ENCODE measurements around the gene PLCB3. TPM values are rescaled to one million over a fixed set of nuclear protein-coding genes. Genes with fewer than 3 reads are reported as not detected.
A peak's percentile ranks its signal among the peaks of the same experiment; 100 is the strongest.

Gene PLCB3
- total and polyA plus RNA-seq, 2 of the 13 experiments (the other 11 are each of a cell fraction or from before 2014, with no cell fraction given) = 7.5 to 13.8 TPM

DNA sequence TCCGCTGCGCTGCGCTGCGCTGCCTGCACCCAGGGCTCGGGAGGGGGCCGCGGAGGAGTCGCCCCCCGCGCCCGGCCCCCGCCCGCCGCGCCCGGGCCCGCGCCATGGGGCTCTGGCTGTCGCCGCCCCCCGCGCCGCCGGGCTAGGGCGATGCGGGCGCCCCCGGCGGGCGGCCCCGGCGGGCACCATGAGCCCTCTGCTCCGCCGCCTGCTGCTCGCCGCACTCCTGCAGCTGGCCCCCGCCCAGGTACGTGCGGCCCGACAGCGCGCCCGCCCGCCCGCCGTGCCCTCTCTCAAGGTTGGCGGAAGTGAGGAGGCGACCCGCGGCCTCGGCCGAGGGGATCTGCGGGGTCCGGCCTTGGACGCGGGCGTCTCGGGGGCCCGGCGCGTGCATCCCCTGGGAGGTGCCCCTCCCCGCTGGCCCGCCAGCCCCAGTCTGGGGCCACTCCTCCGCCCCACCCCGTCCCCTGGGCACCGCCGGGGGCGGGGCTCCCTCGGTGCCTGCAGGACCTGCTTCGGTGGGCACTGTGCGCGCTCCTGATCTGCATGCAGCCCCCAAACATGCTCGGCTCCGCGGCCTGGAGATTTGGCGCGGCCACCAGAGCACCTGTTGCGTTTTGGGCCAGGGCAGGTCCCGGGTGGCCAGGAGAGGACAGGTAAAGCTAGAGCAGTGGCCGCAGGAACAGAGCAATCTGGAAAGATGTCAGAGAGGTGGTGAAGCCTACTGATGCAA, 16.5 kb upstream of the PLCB3 start (continued):
- TF ChIP-seq, protein P1, sequence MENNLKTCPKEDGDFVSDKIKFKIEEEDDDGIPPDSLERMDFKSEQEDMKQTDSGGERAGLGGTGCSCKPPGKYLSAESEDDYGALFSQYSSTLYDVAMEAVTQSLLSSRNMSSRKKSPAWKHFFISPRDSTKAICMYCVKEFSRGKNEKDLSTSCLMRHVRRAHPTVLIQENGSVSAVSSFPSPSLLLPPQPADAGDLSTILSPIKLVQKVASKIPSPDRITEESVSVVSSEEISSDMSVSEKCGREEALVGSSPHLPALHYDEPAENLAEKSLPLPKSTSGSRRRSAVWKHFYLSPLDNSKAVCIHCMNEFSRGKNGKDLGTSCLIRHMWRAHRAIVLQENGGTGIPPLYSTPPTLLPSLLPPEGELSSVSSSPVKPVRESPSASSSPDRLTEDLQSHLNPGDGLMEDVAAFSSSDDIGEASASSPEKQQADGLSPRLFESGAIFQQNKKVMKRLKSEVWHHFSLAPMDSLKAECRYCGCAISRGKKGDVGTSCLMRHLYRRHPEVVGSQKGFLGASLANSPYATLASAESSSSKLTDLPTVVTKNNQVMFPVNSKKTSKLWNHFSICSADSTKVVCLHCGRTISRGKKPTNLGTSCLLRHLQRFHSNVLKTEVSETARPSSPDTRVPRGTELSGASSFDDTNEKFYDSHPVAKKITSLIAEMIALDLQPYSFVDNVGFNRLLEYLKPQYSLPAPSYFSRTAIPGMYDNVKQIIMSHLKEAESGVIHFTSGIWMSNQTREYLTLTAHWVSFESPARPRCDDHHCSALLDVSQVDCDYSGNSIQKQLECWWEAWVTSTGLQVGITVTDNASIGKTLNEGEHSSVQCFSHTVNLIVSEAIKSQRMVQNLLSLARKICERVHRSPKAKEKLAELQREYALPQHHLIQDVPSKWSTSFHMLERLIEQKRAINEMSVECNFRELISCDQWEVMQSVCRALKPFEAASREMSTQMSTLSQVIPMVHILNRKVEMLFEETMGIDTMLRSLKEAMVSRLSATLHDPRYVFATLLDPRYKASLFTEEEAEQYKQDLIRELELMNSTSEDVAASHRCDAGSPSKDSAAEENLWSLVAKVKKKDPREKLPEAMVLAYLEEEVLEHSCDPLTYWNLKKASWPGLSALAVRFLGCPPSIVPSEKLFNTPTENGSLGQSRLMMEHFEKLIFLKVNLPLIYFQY (CRISPR knock-in tag; IDR thresholded peaks at IDR 0.05; ENCODE audit: borderline replicate concordance) = peak; percentile 32; the same call in 1 of the 2 replicates
- TF ChIP-seq ZBTB7A (CRISPR knock-in tag; IDR thresholded peaks at IDR 0.05) (peak; percentile 78), PITX1 (CRISPR knock-in tag; IDR thresholded peaks at IDR 0.05) (no peak), ZSCAN20 (CRISPR knock-in tag; IDR thresholded peaks at IDR 0.05; ENCODE audit: borderline replicate concordance) (no peak), SRY (CRISPR knock-in tag; IDR thresholded peaks at IDR 0.05) (no peak), ZFP1 (CRISPR knock-in tag; IDR thresholded peaks at IDR 0.05) (no peak), CREM (IDR thresholded peaks at IDR 0.05) (no peak), CREM (CRISPR knock-in tag; IDR thresholded peaks at IDR 0.05) (no peak), ZNF30 (CRISPR knock-in tag; IDR thresholded peaks at IDR 0.05) (no peak), ZNF337 (CRISPR knock-in tag; IDR thresholded peaks at IDR 0.05; ENCODE audit: borderline replicate concordance, low read depth) (no peak)
- TF ChIP-seq, protein P2, sequence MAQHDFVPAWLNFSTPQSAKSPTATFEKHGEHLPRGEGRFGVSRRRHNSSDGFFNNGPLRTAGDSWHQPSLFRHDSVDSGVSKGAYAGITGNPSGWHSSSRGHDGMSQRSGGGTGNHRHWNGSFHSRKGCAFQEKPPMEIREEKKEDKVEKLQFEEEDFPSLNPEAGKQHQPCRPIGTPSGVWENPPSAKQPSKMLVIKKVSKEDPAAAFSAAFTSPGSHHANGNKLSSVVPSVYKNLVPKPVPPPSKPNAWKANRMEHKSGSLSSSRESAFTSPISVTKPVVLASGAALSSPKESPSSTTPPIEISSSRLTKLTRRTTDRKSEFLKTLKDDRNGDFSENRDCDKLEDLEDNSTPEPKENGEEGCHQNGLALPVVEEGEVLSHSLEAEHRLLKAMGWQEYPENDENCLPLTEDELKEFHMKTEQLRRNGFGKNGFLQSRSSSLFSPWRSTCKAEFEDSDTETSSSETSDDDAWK (CRISPR knock-in tag; IDR thresholded peaks at IDR 0.05) = no peak
- TF ChIP-seq, protein P3, sequence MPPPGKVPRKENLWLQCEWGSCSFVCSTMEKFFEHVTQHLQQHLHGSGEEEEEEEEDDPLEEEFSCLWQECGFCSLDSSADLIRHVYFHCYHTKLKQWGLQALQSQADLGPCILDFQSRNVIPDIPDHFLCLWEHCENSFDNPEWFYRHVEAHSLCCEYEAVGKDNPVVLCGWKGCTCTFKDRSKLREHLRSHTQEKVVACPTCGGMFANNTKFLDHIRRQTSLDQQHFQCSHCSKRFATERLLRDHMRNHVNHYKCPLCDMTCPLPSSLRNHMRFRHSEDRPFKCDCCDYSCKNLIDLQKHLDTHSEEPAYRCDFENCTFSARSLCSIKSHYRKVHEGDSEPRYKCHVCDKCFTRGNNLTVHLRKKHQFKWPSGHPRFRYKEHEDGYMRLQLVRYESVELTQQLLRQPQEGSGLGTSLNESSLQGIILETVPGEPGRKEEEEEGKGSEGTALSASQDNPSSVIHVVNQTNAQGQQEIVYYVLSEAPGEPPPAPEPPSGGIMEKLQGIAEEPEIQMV (CRISPR knock-in tag; IDR thresholded peaks at IDR 0.05; ENCODE audit: low read depth) = no peak
- TF ChIP-seq, protein P4, sequence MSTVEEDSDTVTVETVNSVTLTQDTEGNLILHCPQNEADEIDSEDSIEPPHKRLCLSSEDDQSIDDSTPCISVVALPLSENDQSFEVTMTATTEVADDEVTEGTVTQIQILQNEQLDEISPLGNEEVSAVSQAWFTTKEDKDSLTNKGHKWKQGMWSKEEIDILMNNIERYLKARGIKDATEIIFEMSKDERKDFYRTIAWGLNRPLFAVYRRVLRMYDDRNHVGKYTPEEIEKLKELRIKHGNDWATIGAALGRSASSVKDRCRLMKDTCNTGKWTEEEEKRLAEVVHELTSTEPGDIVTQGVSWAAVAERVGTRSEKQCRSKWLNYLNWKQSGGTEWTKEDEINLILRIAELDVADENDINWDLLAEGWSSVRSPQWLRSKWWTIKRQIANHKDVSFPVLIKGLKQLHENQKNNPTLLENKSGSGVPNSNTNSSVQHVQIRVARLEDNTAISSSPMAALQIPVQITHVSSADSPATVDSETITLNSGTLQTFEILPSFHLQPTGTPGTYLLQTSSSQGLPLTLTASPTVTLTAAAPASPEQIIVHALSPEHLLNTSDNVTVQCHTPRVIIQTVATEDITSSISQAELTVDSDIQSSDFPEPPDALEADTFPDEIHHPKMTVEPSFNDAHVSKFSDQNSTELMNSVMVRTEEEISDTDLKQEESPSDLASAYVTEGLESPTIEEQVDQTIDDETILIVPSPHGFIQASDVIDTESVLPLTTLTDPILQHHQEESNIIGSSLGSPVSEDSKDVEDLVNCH (CRISPR knock-in tag; IDR thresholded peaks at IDR 0.05) = no peak
- TF ChIP-seq, protein P5, sequence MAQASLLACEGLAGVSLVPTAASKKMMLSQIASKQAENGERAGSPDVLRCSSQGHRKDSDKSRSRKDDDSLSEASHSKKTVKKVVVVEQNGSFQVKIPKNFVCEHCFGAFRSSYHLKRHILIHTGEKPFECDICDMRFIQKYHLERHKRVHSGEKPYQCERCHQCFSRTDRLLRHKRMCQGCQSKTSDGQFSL (CRISPR knock-in tag; IDR thresholded peaks at IDR 0.05) = peak; percentile 32; the same call in 1 of the 2 replicates
- TF ChIP-seq, protein P6, sequence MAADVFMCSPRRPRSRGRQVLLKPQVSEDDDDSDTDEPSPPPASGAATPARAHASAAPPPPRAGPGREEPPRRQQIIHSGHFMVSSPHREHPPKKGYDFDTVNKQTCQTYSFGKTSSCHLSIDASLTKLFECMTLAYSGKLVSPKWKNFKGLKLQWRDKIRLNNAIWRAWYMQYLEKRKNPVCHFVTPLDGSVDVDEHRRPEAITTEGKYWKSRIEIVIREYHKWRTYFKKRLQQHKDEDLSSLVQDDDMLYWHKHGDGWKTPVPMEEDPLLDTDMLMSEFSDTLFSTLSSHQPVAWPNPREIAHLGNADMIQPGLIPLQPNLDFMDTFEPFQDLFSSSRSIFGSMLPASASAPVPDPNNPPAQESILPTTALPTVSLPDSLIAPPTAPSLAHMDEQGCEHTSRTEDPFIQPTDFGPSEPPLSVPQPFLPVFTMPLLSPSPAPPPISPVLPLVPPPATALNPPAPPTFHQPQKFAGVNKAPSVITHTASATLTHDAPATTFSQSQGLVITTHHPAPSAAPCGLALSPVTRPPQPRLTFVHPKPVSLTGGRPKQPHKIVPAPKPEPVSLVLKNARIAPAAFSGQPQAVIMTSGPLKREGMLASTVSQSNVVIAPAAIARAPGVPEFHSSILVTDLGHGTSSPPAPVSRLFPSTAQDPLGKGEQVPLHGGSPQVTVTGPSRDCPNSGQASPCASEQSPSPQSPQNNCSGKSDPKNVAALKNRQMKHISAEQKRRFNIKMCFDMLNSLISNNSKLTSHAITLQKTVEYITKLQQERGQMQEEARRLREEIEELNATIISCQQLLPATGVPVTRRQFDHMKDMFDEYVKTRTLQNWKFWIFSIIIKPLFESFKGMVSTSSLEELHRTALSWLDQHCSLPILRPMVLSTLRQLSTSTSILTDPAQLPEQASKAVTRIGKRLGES (CRISPR knock-in tag; IDR thresholded peaks at IDR 0.05; ENCODE audit: borderline replicate concordance) = no peak
